GM12878 (cell line): Measurements from ENCODE around the gene LSMEM2. TPM values are rescaled to one million over a fixed set of nuclear protein-coding genes. Genes with fewer than 3 reads are reported as not detected.

Experiments
- ATAC-seq: fragments of 200-7000 bp; cut with Tn5 transposase; 3 replicates; pipeline ENCODE4 v1.9.1; 2020; ENCODE audit warnings: mild to moderate bottlenecking, moderate library complexity
- BruUV-seq: library from RNA; stranded (reverse); fragments of 400-500 nt; replicated peaks from 2 replicates; lab custom pipeline; 2021; lab: Mats Ljungman, UMichigan
- CTCF ChIA-PET: fragments of 300-600 bp; sonication (Branson Sonifier 250); formaldehyde crosslinking; extraction: SDS; loops from one replicate; lab custom pipeline; 2021; ENCODE audit warnings: inconsistent platforms; lab: Yijun Ruan, JAX
- POLR2A ChIA-PET: fragments of 350-600 bp; formaldehyde crosslinking; extraction: SDS; loops from one replicate; lab custom pipeline; 2021; ENCODE audit warnings: inconsistent platforms; lab: Charles Lee
- RAD21 ChIA-PET: fragments of 300-600 bp; sonication (Branson Sonifier 250); formaldehyde crosslinking; loops from one replicate; lab custom pipeline; 2023; ENCODE audit warnings: antibody characterized with exemption; ENCODE audit not compliant: unreplicated experiment; lab: Charles Lee
- SMC1A ChIA-PET: fragments of 300-600 bp; sonication (Branson Sonifier 250); formaldehyde crosslinking; loops from one replicate; lab custom pipeline; 2023; ENCODE audit not compliant: unreplicated experiment, uncharacterized antibody; lab: Charles Lee
- DNase-seq: peaks from one replicate; pipeline ENCODE4 v3.0.0-alpha.2; 2011; ENCODE audit warnings: low read depth, low spot score
- FAIRE-seq: peaks from 3 replicates; lab custom pipeline; 2011; peaks lifted over from hg19 to GRCh38; lab: Jason Lieb, UNC
- H2AFZ ChIP-seq: 2 replicates; pipeline ENCODE4 v1.6.0; 2011; ENCODE audit warnings: low read depth, low read length, control low read depth; ENCODE audit not compliant: control insufficient read depth
- H3K27ac ChIP-seq: 2 replicates; pipeline ENCODE4 v1.5.1; 2011; ENCODE audit warnings: control low read depth; ENCODE audit not compliant: control insufficient read depth, insufficient read depth
- H3K27me3 ChIP-seq, 2 experiments: replicated peaks in 1 of 2; 2 replicates each; pipeline versions ENCODE4 v1.6.0 to v1.6.1; 2011; ENCODE audit warnings: low read length in 1 of 2; ENCODE audit not compliant: control insufficient read depth in 2 of 2, insufficient read depth in 2 of 2
- H3K36me3 ChIP-seq, 2 experiments: 2 replicates each; pipeline ENCODE4 v1.5.1; 2011; ENCODE audit warnings: low read length in 1 of 2; ENCODE audit not compliant: control insufficient read depth in 2 of 2, insufficient read depth in 2 of 2
- H3K4me1 ChIP-seq: 2 replicates; pipeline ENCODE4 v1.6.1; 2011; ENCODE audit warnings: mild to moderate bottlenecking, low read length, moderate library complexity, mixed read lengths; ENCODE audit not compliant: control insufficient read depth, insufficient read depth
- H3K4me2 ChIP-seq: 2 replicates; pipeline ENCODE4 v1.6.0; 2011; ENCODE audit warnings: control low read depth; ENCODE audit not compliant: control insufficient read depth, insufficient read depth
- H3K4me3 ChIP-seq: fragments of 200-600 bp; sonication (generic); 2 replicates; pipeline ENCODE4 v1.5.1; 2016
- H3K79me2 ChIP-seq: 2 replicates; pipeline ENCODE4 v1.6.0; 2011; ENCODE audit warnings: low read length; ENCODE audit not compliant: control insufficient read depth, insufficient read depth
- H3K9ac ChIP-seq: 2 replicates; pipeline ENCODE4 v1.8.0; 2011; ENCODE audit warnings: low read length, control low read depth, mixed read lengths; ENCODE audit not compliant: control insufficient read depth, insufficient read depth
- H3K9me3 ChIP-seq: replicated peaks from 3 replicates; pipeline ENCODE4 v1.5.1; 2011; ENCODE audit warnings: mild to moderate bottlenecking, low read length; ENCODE audit not compliant: control insufficient read depth, insufficient read depth
- H4K20me1 ChIP-seq: 2 replicates; pipeline ENCODE4 v1.6.0; 2011; ENCODE audit not compliant: control insufficient read depth, insufficient read depth
- ZZZ3 ChIP-seq: IDR thresholded peaks from 2 replicates; pipeline ENCODE4 v1.6.1; 2011; ENCODE audit warnings: low read depth; ENCODE audit not compliant: control insufficient read depth, insufficient read length
- WGBS: methylation state at CpG from one replicate; pipeline ENCODE4 v1.1.6; 2016; ENCODE audit warnings: low lambda C conversion rate; ENCODE audit not compliant: insufficient replicate concordance, insufficient coverage; ENCODE audit errors: missing lambda C conversion rate; 5-methylcytosine and 5-hydroxymethylcytosine counted together
- in situ Hi-C: fragments of 300-500 bp; cut with MboI; formaldehyde crosslinking; loops from 9 replicates; pipeline ENCODE4 v1.14.3; 2018; ENCODE audit warnings: mixed read lengths
- intact Hi-C: fragments of 100-400 bp; cut with micrococcal nuclease; formaldehyde crosslinking; loops from one replicate; pipeline ENCODE4 v1.14.2; 2022; ENCODE audit not compliant: unreplicated experiment
- polyA plus RNA-seq, 11 experiments: library from polyadenylated mRNA; depleted of rRNA in 4 of 11; unstranded in 6 of 11; stranded (reverse) in 5 of 11; fragments of >200 nt; fragmentation: Nextera tagmentation in 4 of 11; fragmentation: Illumina TruSeq in 1 of 11; extraction: Ambion mirVana in 4 of 11; extraction: Trizol in 1 of 11; gene quantifications; 1 replicate in 1 of 11; 2 replicates in 10 of 11; pipeline versions ENCODE4 v1.2.1 to v1.2.3, GENCODE V29; 2011 to 2016; ENCODE audit warnings: inconsistent platforms in 2 of 11, missing spikeins in 2 of 11, low read depth in 1 of 11
- total RNA-seq, 4 experiments: library from RNA; depleted of rRNA in 3 of 4; stranded (reverse); fragments of >200 nt in 3 of 4; fragmentation: Illumina TruSeq in 1 of 4; extraction: Trizol in 1 of 4; gene quantifications; 2 replicates each; pipeline versions ENCODE4 v1.2.1 to v1.2.3, GENCODE V29; 2013 to 2021
- TF ChIP-seq, protein P1 (sequence below): fragments of 450-650 bp; IDR thresholded peaks from 2 replicates; pipeline ENCODE4 v1.6.1; 2017; ENCODE audit warnings: mild to moderate bottlenecking, moderate library complexity
- TF ChIP-seq, protein P2 (sequence below): IDR thresholded peaks from 2 replicates; pipeline ENCODE4 v1.6.1; 2011; ENCODE audit warnings: borderline replicate concordance, low read depth, mild to moderate bottlenecking, moderate library complexity, mixed read lengths, low read length; ENCODE audit not compliant: insufficient read depth; ENCODE audit errors: extremely low read length
- TF ChIP-seq, protein P3 (sequence below): IDR thresholded peaks from 2 replicates; pipeline ENCODE4 v1.6.1; 2011; ENCODE audit warnings: borderline replicate concordance, low read depth, mild to moderate bottlenecking, moderate library complexity, low read length; ENCODE audit not compliant: insufficient read depth, poor library complexity, severe bottlenecking

The LSMEM2 gene
- total and polyA plus RNA-seq, 10 of the 15 experiments (the other 5 are each of a cell fraction or from before 2014, with no cell fraction given), result 0.17 TPM; not detected in 9

DNA sequence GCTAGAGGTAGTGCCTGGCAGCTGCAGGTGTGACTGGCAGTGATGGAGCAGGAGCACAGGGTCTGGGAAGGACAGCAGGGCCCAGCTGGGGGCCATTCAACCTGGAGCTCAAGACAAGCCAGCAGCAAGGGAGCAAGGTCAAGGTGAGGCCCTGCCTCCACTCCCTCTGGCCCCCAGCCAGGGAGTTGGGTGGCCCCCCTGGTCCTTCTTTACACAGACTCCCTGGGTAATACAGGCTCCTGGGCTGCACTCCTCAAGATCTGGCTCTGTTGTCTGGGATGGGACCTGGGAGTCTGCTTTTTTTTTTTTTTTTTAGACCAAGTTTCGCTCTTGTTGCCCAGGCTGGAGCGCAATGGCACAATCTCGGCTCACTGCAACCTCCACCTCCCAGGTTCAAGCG lies 28.4 kb upstream of the LSMEM2 start (continued):
- TF ChIP-seq, protein P1, sequence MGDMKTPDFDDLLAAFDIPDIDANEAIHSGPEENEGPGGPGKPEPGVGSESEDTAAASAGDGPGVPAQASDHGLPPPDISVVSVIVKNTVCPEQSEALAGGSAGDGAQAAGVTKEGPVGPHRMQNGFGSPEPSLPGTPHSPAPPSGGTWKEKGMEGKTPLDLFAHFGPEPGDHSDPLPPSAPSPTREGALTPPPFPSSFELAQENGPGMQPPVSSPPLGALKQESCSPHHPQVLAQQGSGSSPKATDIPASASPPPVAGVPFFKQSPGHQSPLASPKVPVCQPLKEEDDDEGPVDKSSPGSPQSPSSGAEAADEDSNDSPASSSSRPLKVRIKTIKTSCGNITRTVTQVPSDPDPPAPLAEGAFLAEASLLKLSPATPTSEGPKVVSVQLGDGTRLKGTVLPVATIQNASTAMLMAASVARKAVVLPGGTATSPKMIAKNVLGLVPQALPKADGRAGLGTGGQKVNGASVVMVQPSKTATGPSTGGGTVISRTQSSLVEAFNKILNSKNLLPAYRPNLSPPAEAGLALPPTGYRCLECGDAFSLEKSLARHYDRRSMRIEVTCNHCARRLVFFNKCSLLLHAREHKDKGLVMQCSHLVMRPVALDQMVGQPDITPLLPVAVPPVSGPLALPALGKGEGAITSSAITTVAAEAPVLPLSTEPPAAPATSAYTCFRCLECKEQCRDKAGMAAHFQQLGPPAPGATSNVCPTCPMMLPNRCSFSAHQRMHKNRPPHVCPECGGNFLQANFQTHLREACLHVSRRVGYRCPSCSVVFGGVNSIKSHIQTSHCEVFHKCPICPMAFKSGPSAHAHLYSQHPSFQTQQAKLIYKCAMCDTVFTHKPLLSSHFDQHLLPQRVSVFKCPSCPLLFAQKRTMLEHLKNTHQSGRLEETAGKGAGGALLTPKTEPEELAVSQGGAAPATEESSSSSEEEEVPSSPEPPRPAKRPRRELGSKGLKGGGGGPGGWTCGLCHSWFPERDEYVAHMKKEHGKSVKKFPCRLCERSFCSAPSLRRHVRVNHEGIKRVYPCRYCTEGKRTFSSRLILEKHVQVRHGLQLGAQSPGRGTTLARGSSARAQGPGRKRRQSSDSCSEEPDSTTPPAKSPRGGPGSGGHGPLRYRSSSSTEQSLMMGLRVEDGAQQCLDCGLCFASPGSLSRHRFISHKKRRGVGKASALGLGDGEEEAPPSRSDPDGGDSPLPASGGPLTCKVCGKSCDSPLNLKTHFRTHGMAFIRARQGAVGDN, result no peak
- TF ChIP-seq ZZZ3, result no peak

DNA sequence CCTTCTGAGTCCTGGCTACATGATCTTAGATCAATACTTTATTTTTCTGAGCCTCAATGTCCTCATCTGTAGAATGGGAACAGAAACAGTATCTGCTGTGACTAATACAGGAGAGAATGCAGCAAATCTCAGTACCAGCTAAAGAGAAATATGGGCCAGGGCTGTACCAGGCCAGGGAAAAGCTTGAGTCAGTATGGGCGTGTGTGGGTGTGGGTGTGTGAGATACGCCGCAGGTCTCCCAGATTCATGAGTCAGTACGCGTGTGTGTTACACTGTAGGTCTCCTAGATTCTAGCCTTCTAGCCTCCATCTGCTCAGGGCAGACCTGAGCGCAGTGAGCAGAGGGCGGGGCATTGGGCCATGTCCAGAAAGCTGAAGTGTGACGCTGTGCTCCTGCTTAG lies 27.7 kb upstream of the LSMEM2 start:
- Histone ChIP-seq H3K36me3 (peaks cover 33 to 46% of the 10 kb centered on the region in 2 experiments), H2AFZ (no peak overlapping the region), H3K27me3 (no peaks in the 10 kb centered on the region), H3K4me1 (peaks cover 14% of the 10 kb centered on the region), H3K79me2 (peaks cover 43% of the 10 kb centered on the region), H3K4me3 (no peak overlapping the region), H3K4me2 (no peak overlapping the region), H3K27ac (no peak overlapping the region), H3K9ac (no peak overlapping the region), H4K20me1 (peaks cover 20% of the 10 kb centered on the region), H3K9me3 (no peaks in the 10 kb centered on the region; the same call in 2 of the 3 replicates)
- POLR2A ChIA-PET, result no interaction called here
- FAIRE-seq (no peak), ATAC-seq (no peak), DNase-seq (no peak)
- in situ Hi-C loops (no loop called here), intact Hi-C loops (no loop called here)
- RAD21 ChIA-PET, result interaction anchor here (1.1 kb wide), 1 partner anchor 10 kb away, joined by 3 read pairs; no protein-coding TSS in a partner anchor
- WGBS, result 79% methylated on average over 8 of the region's 8 CpGs
- CTCF ChIA-PET, result interaction anchor here (1.1 to 1.8 kb wide), 2 partner anchors 9 to 59 kb away, joined by 3 to 4 read pairs; partner anchors contain the start of gene GNAT1
- no TSS peak for BruUV-seq
- TF ChIP-seq, protein P2, sequence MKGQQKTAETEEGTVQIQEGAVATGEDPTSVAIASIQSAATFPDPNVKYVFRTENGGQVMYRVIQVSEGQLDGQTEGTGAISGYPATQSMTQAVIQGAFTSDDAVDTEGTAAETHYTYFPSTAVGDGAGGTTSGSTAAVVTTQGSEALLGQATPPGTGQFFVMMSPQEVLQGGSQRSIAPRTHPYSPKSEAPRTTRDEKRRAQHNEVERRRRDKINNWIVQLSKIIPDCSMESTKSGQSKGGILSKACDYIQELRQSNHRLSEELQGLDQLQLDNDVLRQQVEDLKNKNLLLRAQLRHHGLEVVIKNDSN, result no peak
- TF ChIP-seq, protein P3, sequence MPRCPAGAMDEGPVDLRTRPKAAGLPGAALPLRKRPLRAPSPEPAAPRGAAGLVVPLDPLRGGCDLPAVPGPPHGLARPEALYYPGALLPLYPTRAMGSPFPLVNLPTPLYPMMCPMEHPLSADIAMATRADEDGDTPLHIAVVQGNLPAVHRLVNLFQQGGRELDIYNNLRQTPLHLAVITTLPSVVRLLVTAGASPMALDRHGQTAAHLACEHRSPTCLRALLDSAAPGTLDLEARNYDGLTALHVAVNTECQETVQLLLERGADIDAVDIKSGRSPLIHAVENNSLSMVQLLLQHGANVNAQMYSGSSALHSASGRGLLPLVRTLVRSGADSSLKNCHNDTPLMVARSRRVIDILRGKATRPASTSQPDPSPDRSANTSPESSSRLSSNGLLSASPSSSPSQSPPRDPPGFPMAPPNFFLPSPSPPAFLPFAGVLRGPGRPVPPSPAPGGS, result peak; percentile 63
- SMC1A ChIA-PET, result interaction anchor here (0.9 kb wide), 1 partner anchor 131 kb away, joined by 3 read pairs; no protein-coding TSS in a partner anchor
